ENCODE measurements around the gene C8B.

The C8B gene

GRCh38 chr1:56970280-56970679 is 4.5 kb upstream of the C8B start:
- DNase-seq, result no peak

GRCh38 chr1:56968878-56969495 is 3.2 kb upstream of the C8B start:
- no peak for DNase-seq

GRCh38 chr1:56967900-56968832 is 2.4 kb upstream of the C8B start:
- no peak for DNase-seq

DNA sequence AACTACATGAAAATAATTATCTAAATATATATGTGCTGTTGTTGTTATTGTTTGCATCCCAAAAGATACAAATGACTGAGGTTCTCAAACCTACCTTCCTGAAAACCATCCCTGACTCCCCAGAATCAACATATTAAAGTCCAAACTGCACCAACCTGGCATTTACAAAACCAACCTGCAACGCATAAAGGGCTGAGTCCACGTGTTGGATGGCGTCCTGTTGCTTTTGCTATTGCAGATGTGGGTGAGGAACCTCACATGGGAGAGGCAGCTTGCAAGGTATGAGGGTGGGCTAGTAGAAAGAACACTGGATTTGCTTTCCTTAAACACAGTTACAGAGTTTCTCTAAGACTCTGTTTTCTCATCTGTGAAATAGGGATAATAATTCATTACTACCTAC is 1.5 kb upstream of the C8B start:
- DNase-seq, result no peak

GRCh38 chr1:56966698-56966999 is 834 bp upstream of the C8B start:
- DNase-seq, result no peak

- no peak for DNase-seq
Observed at GRCh38 chr1:56965191-56965590, 624 bp downstream of the C8B start.

DNA sequence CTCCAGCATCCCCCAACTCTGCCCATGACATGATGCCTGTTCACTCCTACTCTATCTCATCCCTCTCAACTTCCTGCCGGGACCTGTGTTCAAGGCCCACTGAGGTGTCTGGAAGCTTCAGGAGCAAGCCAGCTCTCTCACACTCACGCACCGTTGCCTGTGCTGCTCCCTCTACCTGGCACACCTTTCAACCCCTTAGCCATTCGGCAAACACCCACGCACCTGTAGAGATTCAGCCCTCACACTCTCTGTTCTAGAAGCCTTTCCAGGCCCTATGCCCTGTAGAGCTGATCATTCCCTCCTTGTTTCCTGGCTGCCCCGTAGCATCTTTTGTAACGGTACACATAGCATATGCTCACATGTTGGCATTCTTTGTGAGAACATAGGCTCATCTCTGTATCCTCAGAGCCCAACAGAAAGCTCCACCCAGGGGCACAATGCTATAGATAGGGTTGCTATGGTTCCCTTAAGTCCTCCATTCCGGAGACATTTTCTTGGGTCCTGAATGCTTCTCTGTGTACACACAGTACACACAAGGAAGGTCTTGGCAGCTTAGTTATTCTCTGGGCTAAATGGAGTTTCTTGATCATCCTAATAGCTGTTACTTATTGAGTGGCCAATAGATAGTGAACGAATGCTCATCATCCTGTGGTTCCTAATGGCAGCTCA is 1.3 kb downstream of the C8B start:
- DNase-seq, result no peak

DNA sequence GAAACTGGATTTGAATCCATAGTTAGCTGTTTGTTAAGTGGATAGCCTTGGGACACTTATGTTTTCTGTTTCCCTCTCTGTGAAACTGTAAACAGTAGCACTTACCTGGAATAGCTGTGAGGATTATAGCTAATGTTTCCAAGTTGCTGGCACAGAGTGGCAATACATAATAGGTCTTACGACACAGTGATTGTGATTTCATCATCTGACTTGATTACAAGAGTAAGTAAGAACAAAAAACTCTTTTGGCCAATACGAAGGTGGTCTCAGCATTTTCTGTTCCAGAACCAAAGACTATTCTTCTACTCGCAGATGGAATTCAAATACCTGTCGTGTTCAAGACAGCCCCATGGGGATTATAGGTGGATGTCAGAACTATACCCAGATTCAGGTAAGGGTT is 2.1 kb downstream of the C8B start:
- no peak for DNase-seq

DNA sequence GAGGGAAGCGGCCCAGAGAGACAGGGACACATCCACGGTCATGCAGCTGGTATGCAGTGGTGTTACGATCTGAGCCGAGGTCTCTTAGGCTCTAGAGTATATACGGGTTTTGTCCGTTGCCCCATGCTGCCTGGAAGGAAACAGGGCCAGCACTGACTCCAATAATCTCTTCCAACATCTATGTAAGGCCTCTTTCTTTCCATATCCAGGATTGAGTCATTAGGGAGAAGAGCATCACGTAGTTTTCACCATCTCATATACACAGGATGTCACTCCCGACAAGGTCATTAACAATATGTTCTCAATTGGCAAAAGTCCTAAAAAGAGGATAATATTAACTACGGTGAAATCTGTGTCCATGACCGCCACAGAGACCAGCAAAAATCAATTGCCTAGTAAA is 4.4 kb downstream of the C8B start:
- DNase-seq, result no peak

DNA sequence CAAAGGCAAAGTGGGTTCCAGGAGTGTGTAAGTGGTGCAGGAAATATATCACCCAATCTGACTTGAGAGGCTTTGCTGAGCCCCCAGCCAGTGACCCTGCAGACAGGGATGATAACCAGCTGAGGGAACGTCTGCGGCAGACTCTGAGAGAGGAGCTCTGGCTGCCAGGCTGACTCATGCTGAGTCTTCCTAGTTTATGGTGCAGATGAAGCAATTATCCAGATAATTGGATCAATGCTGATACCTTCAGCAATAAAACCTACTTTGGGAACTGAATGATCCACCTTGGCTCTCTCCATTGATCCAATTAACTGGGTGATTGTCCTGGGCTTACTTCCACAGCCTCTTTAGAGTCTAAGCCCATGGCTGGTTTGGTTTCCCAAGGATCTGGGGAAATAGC is 7.3 kb downstream of the C8B start:
- no peak for DNase-seq

DNA sequence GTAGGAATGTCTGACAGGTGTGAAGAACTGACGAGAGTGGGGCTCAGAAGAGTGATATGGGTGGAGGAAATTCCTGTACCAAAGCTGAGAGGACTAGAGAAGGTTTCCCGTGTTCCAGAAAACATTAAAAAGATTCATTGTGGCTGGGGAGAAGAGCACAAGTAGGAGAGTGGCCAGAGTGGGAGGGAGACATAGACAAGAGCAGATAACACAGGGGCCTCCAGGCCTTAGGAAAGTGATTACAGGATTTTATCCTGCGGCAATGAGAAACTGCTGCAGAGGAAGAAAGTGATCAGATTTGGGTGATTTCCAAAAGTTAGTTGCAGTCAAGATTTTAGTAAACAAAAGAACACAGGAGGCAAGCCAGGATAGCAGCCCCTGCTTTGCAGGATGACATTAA is 7.9 kb downstream of the C8B start:
- no peak for DNase-seq

- DNase-seq, result no peak
Observed at GRCh38 chr1:56954664-56955063, 11.2 kb downstream of the C8B start.

DNA sequence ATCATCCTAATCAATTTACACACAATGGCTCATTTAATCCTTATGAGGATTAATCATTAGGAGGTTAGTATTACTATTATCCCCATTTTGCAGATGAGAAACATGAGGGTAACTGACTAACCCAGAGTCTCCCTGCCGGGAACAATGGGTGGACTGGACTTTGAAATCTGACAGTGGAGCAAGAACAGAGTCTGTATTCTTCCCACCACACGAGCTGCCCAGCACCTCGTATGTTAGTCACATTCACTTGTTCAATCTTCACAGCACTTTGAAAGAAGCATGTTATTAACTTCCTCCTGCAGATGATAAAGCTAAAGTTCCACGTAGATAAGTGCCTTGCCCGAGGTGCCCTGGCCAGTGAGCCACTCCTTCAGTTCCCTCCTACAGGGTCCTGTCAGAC is 12.4 kb downstream of the C8B start:
- DNase-seq, result no peak

DNA sequence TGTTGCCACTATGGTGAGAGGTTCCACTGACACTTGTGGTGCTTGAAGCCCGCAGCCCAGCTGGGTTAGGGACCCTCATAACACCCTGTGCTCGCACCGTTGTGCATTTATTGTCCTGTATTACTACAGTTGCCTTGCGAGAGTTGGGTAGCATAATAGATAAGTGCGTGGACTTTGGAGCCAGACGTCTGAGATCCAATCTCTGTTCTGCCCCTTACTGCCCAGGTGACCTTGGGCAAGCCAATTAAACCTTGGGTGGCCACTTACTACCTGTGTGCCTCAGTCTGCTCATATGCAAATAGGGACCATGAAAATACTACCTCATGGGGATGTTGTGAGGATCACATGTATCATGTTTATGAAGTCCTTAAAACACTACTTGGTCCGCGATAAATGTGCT is 13.3 kb downstream of the C8B start:
- no peak for DNase-seq

- DNase-seq, result no peak
Observed at GRCh38 chr1:56948403-56949023, 17.3 kb downstream of the C8B start.

DNA sequence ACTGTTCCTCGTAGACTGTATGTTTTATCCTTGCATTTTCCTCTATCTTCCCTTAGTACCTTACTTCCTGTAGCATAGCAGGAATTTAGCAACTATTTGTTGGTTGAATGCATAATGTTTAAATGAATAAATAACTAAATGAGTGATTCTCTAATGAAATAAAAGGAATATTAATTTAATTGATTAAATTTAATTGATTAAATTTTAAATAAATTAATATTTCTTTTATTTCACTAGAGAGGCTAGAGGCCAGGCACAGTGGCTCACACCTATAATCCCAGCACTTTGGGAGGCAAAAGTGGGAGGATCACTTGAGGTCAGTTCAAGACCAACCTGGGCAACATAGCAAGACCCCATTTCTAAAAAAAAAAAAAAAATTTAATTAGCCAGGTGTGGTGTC is 25.8 kb downstream of the C8B start:
- no peak for DNase-seq

DNA sequence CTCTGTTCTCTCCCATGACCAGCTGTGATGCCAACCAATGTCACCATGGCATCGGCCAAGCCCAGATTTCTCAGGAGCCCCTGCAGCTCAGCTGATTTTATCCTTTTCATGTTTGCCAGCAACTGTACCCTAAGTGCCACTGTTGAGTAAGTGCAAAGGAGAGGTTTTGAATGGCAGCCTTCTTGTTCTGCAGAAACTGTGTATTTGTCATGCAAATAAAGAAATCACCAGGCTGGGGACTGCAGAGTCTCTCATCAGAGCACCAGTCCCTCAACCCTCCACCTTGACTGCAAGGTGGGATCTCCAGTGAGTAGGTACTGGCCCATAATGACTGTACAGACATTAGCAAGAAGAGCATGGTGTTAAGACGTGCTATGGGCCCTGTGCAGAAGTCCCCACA is 26.6 kb downstream of the C8B start:
- no peak for DNase-seq

- DNase-seq, result no peak
Observed at GRCh38 chr1:56938646-56939045, 27.2 kb downstream of the C8B start.

- no peak for DNase-seq
Observed at GRCh38 chr1:56934430-56935060, 31.3 kb downstream of the C8B start.

DNA sequence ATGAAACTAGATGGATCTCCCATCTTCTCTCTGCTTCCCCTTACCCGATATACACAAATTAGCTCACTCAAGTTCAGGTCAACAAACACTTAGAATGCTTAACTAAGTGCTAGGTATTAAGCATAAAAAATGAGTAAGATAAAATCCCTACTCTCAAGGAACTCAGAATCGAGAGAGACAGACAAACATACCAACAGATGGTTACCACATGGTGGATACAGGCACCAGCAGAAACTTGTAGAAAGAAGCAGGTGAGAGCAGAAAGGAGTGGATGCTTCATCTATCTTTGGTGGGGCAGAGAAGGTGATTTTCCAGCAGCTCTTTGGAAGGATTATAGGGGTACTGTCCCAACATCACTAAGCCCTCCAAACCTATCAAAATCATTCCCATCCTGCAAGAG is 32.2 kb downstream of the C8B start:
- DNase-seq, result no peak

DNA sequence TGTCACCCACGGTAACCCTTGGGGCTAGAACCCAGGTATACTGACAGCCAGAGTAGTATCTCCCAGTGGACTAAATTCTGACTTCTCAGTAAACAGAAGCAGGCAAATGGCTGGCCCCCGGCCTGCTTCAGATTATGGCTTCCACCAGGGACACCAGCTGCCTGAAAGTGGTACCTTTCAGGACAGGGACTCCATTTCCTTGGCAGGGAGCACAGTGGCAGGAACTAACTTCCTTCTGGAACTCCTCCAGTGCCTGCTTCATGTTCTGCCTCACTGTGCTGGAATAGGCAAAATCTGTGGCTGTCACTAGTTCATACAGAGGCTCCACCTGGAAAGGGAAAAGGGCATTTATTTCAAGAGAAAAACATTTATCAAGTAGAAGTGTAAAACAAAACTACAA is 32.7 kb downstream of the C8B start:
- no peak for DNase-seq

DNA sequence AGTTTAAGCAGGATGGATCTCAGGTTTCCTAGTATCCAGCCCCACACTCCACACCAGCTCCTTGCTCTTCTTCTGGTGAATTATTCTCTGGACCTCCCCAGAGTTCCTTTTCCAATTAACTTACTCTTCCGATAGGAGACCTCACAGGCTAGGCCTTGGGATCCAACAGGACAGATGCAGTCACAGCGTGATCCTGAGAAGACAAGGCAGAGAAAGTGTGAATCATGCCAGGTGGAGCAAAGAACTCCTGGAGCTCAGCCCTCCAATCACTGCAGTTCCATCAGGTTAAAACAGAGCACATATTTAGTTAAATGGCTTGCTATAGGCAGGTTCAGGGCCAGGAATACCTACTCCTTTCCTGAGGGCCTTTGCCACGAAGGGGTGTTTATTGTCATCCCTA is 34.1 kb downstream of the C8B start:
- no peak for DNase-seq

DNA sequence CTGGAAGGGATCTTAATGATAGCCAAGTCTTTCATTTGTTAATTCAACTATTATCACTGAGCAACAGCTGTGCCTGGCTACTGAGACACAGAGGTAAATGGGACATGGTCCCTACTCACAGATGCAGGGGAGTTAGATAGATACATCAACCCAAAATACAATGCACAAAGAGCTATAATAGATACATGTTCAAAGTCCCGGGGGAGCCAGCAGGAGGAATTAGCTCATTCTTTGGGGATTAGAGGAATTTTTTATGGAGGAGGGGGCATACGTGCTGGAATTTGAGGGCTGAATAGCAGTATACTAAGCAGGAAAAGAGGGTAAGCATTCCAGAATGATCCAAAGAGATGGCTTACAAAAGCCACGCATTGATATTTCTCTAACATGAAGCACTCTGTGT is 34.6 kb downstream of the C8B start:
- DNase-seq, result no peak
